Measurements from ENCODE around the gene UBA6. TPM values are rescaled to one million over a fixed set of nuclear protein-coding genes. Genes with fewer than 3 reads are reported as not detected.

UBA6 gene
- total and polyA plus RNA-seq, 3 experiments from 2014 or later = 23.3 to 71.6 (median 69.6) TPM

GRCh38 chr4:67570537-67570936, 130.4 kb downstream of the UBA6 start:
- Histone ChIP-seq H3K27ac (ENCODE audit: low read depth, low read length) (no peak overlapping the region), H3K27me3 (ENCODE audit: insufficient read depth, low read length, poor library complexity, severe bottlenecking) (no peaks in the 10 kb centered on the region), H3K36me3 (ENCODE audit: insufficient read depth, low read length) (no peaks in the 10 kb centered on the region), H3K4me3 (ENCODE audit: low read length) (no peak overlapping the region), H3K9me3 (ENCODE audit: low read length) (no peaks in the 10 kb centered on the region), H3K4me1 (ENCODE audit: insufficient read depth, low read length) (peaks cover 15% of the 10 kb centered on the region)
- DNase-seq = no peak
- ChIA-PET POLR2A (no interaction called here), CTCF (no interaction called here)
- Mint-ChIP-seq H3K27ac (no peak overlapping the region), H3K4me1 (peaks cover 9 to 12% (median 12%) of the 10 kb centered on the region in 3 donors), H3K9me3 (no peaks in the 10 kb centered on the region), H3K4me3 (no peak overlapping the region), H3K27me3 (no peaks in the 10 kb centered on the region), H3K36me3 (no peaks in the 10 kb centered on the region)

DNA sequence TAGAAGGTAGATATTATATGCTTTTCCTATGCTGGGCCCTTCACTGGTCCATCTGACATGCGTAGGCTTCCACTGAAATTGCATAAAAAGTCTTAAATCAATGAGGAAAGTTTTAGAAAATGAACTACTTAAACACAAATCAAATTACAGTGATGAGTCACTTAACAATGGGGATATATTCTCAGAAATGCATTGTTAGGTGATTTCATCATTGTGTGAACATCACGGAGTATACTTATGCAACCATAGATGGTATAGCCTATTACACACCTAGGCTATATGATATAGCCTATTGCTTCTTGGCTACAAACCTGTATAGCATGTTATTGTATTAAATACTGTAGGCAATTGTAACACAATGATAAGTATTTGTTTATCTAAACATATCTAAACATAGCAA, 132.1 kb downstream of the UBA6 start:
- Mint-ChIP-seq H3K4me1 (peaks cover 6 to 8% (median 7%) of the 10 kb centered on the region in 3 donors), H3K9me3 (no peaks in the 10 kb centered on the region), H3K27me3 (no peaks in the 10 kb centered on the region), H3K4me3 (no peak overlapping the region), H3K36me3 (no peaks in the 10 kb centered on the region), H3K27ac (no peak overlapping the region)
- H3K4me1 ChIP-seq (ENCODE audit: insufficient read depth, low read length) = peaks cover 8% of the 10 kb centered on the region
- H3K36me3 ChIP-seq (ENCODE audit: insufficient read depth, low read length) = no peaks in the 10 kb centered on the region
- ChIA-PET CTCF (interaction anchor here (1.2 kb wide), 1 partner anchor 15 kb away, joined by 3 read pairs; no protein-coding TSS in a partner anchor), POLR2A (no interaction called here)
- no peak for DNase-seq
- no peak overlapping the region for H3K27ac ChIP-seq (ENCODE audit: low read depth, low read length)
- no peaks in the 10 kb centered on the region for H3K9me3 ChIP-seq (ENCODE audit: low read length)
- no peaks in the 10 kb centered on the region for H3K27me3 ChIP-seq (ENCODE audit: insufficient read depth, low read length, poor library complexity, severe bottlenecking)
- no peak overlapping the region for H3K4me3 ChIP-seq (ENCODE audit: low read length)

DNA sequence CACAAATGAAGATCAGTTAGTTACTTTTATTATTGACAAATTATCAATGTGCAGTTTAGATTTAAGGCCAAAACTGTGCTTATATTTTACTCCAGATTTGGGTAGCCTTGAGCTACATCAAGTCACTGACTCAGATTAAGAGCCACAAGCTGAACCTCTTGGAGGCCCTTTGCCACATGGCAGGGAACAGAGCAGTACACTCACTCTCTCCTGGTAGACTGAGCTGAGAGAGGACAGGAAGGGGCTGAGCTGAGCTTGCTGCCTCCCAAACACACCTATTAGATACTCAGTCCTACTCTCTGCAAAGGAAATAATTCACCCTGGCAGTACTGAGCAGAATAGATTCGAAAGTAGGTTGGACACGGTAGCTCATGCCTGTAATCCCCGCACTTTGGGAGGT, 134.6 kb downstream of the UBA6 start:
- Mint-ChIP-seq H3K9me3 (no peaks in the 10 kb centered on the region), H3K36me3 (no peaks in the 10 kb centered on the region), H3K4me3 (no peak overlapping the region), H3K27ac (no peak overlapping the region), H3K4me1 (no peaks in the 10 kb centered on the region), H3K27me3 (peaks cover 0 to 2% of the 10 kb centered on the region in 2 donors)
- CTCF ChIA-PET = interaction anchor here (0.7 kb wide), 1 partner anchor 21 kb away, joined by 3 read pairs; no protein-coding TSS in a partner anchor
- no peak overlapping the region for H3K4me3 ChIP-seq (ENCODE audit: low read length)
- H3K4me1 ChIP-seq (ENCODE audit: insufficient read depth, low read length) = no peaks in the 10 kb centered on the region
- H3K36me3 ChIP-seq (ENCODE audit: insufficient read depth, low read length) = no peaks in the 10 kb centered on the region
- DNase-seq = no peak
- no peak overlapping the region for H3K27ac ChIP-seq (ENCODE audit: low read depth, low read length)
- POLR2A ChIA-PET = no interaction called here
- H3K27me3 ChIP-seq (ENCODE audit: insufficient read depth, low read length, poor library complexity, severe bottlenecking) = no peaks in the 10 kb centered on the region
- H3K9me3 ChIP-seq (ENCODE audit: low read length) = no peaks in the 10 kb centered on the region

- no peaks in the 10 kb centered on the region for H3K36me3 Mint-ChIP-seq
- no peak overlapping the region for H3K4me3 Mint-ChIP-seq
- Histone ChIP-seq H3K9me3 (ENCODE audit: low read length) (no peaks in the 10 kb centered on the region), H3K36me3 (ENCODE audit: insufficient read depth, low read length) (no peaks in the 10 kb centered on the region), H3K4me1 (ENCODE audit: insufficient read depth, low read length) (no peaks in the 10 kb centered on the region), H3K27me3 (ENCODE audit: insufficient read depth, low read length, poor library complexity, severe bottlenecking) (no peaks in the 10 kb centered on the region), H3K27ac (ENCODE audit: low read depth, low read length) (no peak overlapping the region), H3K4me3 (ENCODE audit: low read length) (no peak overlapping the region)
- no peaks in the 10 kb centered on the region for H3K9me3 Mint-ChIP-seq
- peaks cover 0 to under 1% (median 0%) of the 10 kb centered on the region in 3 donors for H3K4me1 Mint-ChIP-seq
- DNase-seq = no peak
- peaks cover 3 to 9% of the 10 kb centered on the region in 2 donors for H3K27me3 Mint-ChIP-seq
- H3K27ac Mint-ChIP-seq = no peak overlapping the region
- ChIA-PET CTCF (no interaction called here), POLR2A (no interaction called here)
Observed at GRCh38 chr4:67565284-67565683, 135.7 kb downstream of the UBA6 start.

Other genes with a start within 250 kb of the UBA6 start
- 10 to 100 TPM; 20.2 to 25.0 TPM for gene CENPC, start 155.7 kb downstream of the UBA6 start, total RNA-seq
- gene CENPC, start 155.7 kb downstream of the UBA6 start, polyA plus RNA-seq = 19.3 TPM
- 1 to 10 TPM in 1 of 2 experiments, under 1 TPM in 1; 0.40 to 1.1 TPM for gene STAP1, start 142.4 kb downstream of the UBA6 start, total RNA-seq
- gene STAP1, start 142.4 kb downstream of the UBA6 start, polyA plus RNA-seq = 2.6 TPM
- not detected for gene GNRHR, start 53.2 kb upstream of the UBA6 start, total RNA-seq
- not detected for gene GNRHR, start 53.2 kb upstream of the UBA6 start, polyA plus RNA-seq
- gene TMPRSS11D, start 182.8 kb upstream of the UBA6 start, total RNA-seq = not detected
- gene TMPRSS11D, start 182.8 kb upstream of the UBA6 start, polyA plus RNA-seq = not detected

All from CD8-positive, alpha-beta memory T cell (primary cell).